ENCODE measurements around the gene TNRC6C.
A peak's percentile ranks its signal among the peaks of the same experiment; 100 is the strongest.

TNRC6C gene

GRCh38 chr17:78132084-78132676 is 173.7 kb downstream of the TNRC6C start:
- peaks cover 42% of the 10 kb centered on the region for H3K36me3 ChIP-seq (ENCODE audit: insufficient read depth, low read length)
- no peak for ATAC-seq (ENCODE audit: insufficient read depth, low read depth)
- peaks cover 70% of the 10 kb centered on the region for H3K4me1 ChIP-seq (ENCODE audit: insufficient read depth, low read length)
- H3K79me2 ChIP-seq (ENCODE audit: insufficient read depth, low read length): peaks cover 12% of the 10 kb centered on the region
- H3K27me3 ChIP-seq (ENCODE audit: insufficient read depth, low read length, poor library complexity): no peaks in the 10 kb centered on the region
- H3K9ac ChIP-seq (ENCODE audit: low read depth, low read length): peak overlapping the region; percentile 70
- no peaks in the 10 kb centered on the region for H3K9me3 ChIP-seq (ENCODE audit: insufficient read depth, low read length, severe bottlenecking)
- peak; percentile 71 for DNase-seq
- peak overlapping the region; percentile 94 for H3K4me2 ChIP-seq (ENCODE audit: insufficient read depth, low read length)
- no peak overlapping the region for H2AFZ ChIP-seq (ENCODE audit: low read depth, low read length)
- H3K27ac ChIP-seq (ENCODE audit: low read length): peak overlapping the region; percentile 33
- no peak for TF ChIP-seq EZH2 (IDR thresholded peaks at IDR 0.05; ENCODE audit: borderline replicate concordance, low read depth, low read length, severe bottlenecking)
- no peak for TF ChIP-seq CTCF (IDR thresholded peaks at IDR 0.05; ENCODE audit: borderline replicate concordance, extremely low read depth, low read length, poor library complexity, severe bottlenecking)
- H3K4me3 ChIP-seq (ENCODE audit: low read depth in 1 of 2, low read length in 2 of 2): peak overlapping the region; percentile 25 to 71; a peak in 3 of 4 replicates
- peaks cover 35% of the 10 kb centered on the region for H4K20me1 ChIP-seq (ENCODE audit: insufficient read depth, low read length)

GRCh38 chr17:78132767-78133178 is 174.3 kb downstream of the TNRC6C start:
- H3K4me1 ChIP-seq (ENCODE audit: insufficient read depth, low read length): peaks cover 64% of the 10 kb centered on the region
- peak overlapping the region in 1 of 2 experiments; percentile 71; a peak in 1 of 4 replicates for H3K4me3 ChIP-seq (ENCODE audit: low read depth in 1 of 2, low read length in 2 of 2)
- peak overlapping the region; percentile 33; the same call in 1 of the 2 replicates for H3K27ac ChIP-seq (ENCODE audit: low read length)
- ATAC-seq (ENCODE audit: insufficient read depth, low read depth) (no peak), DNase-seq (no peak)
- peaks cover 42% of the 10 kb centered on the region for H3K36me3 ChIP-seq (ENCODE audit: insufficient read depth, low read length)
- H2AFZ ChIP-seq (ENCODE audit: low read depth, low read length): no peak overlapping the region
- peaks cover 12% of the 10 kb centered on the region for H3K79me2 ChIP-seq (ENCODE audit: insufficient read depth, low read length)
- peak overlapping the region; percentile 94 for H3K4me2 ChIP-seq (ENCODE audit: insufficient read depth, low read length)
- no peak for TF ChIP-seq EZH2 (IDR thresholded peaks at IDR 0.05; ENCODE audit: borderline replicate concordance, low read depth, low read length, severe bottlenecking)
- TF ChIP-seq CTCF (IDR thresholded peaks at IDR 0.05; ENCODE audit: borderline replicate concordance, extremely low read depth, low read length, poor library complexity, severe bottlenecking): no peak
- H3K27me3 ChIP-seq (ENCODE audit: insufficient read depth, low read length, poor library complexity): no peaks in the 10 kb centered on the region
- H3K9me3 ChIP-seq (ENCODE audit: insufficient read depth, low read length, severe bottlenecking): no peaks in the 10 kb centered on the region
- H3K9ac ChIP-seq (ENCODE audit: low read depth, low read length): peak overlapping the region; percentile 70; the same call in 1 of the 2 replicates
- H4K20me1 ChIP-seq (ENCODE audit: insufficient read depth, low read length): peaks cover 39% of the 10 kb centered on the region

GRCh38 chr17:78133179-78133951 is 174.9 kb downstream of the TNRC6C start:
- Histone ChIP-seq H3K4me3 (ENCODE audit: low read depth in 1 of 2, low read length in 2 of 2) (peak overlapping the region in 1 of 2 experiments; percentile 71; a peak in 1 of 4 replicates), H3K27ac (ENCODE audit: low read length) (peak overlapping the region; percentile 32; the same call in 1 of the 2 replicates), H2AFZ (ENCODE audit: low read depth, low read length) (no peak overlapping the region), H3K36me3 (ENCODE audit: insufficient read depth, low read length) (peaks cover 42% of the 10 kb centered on the region), H3K79me2 (ENCODE audit: insufficient read depth, low read length) (peaks cover 12% of the 10 kb centered on the region), H3K4me1 (ENCODE audit: insufficient read depth, low read length) (peaks cover 58% of the 10 kb centered on the region), H3K4me2 (ENCODE audit: insufficient read depth, low read length) (peak overlapping the region; percentile 94), H4K20me1 (ENCODE audit: insufficient read depth, low read length) (peaks cover 45% of the 10 kb centered on the region), H3K9ac (ENCODE audit: low read depth, low read length) (peak overlapping the region; percentile 70; the same call in 1 of the 2 replicates), H3K27me3 (ENCODE audit: insufficient read depth, low read length, poor library complexity) (no peaks in the 10 kb centered on the region), H3K9me3 (ENCODE audit: insufficient read depth, low read length, severe bottlenecking) (no peaks in the 10 kb centered on the region)
- TF ChIP-seq CTCF (IDR thresholded peaks at IDR 0.05; ENCODE audit: borderline replicate concordance, extremely low read depth, low read length, poor library complexity, severe bottlenecking) (no peak), EZH2 (IDR thresholded peaks at IDR 0.05; ENCODE audit: borderline replicate concordance, low read depth, low read length, severe bottlenecking) (no peak)
- DNase-seq: no peak
- no peak for ATAC-seq (ENCODE audit: insufficient read depth, low read depth)
